ENCODE results near the gene UTF1. TPM values are rescaled to one million over a fixed set of nuclear protein-coding genes. Genes with fewer than 3 reads are reported as not detected.

The UTF1 gene
- polyA plus RNA-seq (2013): 0.25 and 0.31 TPM in 2 replicates

GRCh38 chr10:133230044-133230361, at the start of gene UTF1:
TSS of gene UTF1 (plus strand) at chr10:133230217. CDS start at chr10:133230289, 72 bp downstream.
- H2AFZ ChIP-seq (ENCODE audit: insufficient read depth, low read length, poor library complexity): no peak within 1 kb of the TSS
- no peak within 1 kb of the TSS for H4K8ac ChIP-seq (ENCODE audit: low read depth, low read length)
- H3K9ac ChIP-seq (ENCODE audit: low read length): no peak within 1 kb of the TSS
- no peak within 1 kb of the TSS for H3K4ac ChIP-seq (ENCODE audit: low read depth, low read length)
- H3K27ac ChIP-seq (ENCODE audit: low read depth, low read length): no peak within 1 kb of the TSS
- H3K79me1 ChIP-seq (ENCODE audit: low read length): peaks cover 2% of the 10 kb centered on the region
- H2AK5ac ChIP-seq (ENCODE audit: low read length): no peak within 1 kb of the TSS
- H3K4me3 ChIP-seq (ENCODE audit: low read depth, low read length): no peak within 1 kb of the TSS
- H4K12ac ChIP-seq (ENCODE audit: low read depth, low read length): no peak within 1 kb of the TSS
- H3K27me3 ChIP-seq (ENCODE audit: insufficient read depth, low read length): peaks cover 53% of the 10 kb centered on the region
- H4K91ac ChIP-seq (ENCODE audit: low read depth, low read length): no peak within 1 kb of the TSS
- peak within 1 kb of the TSS; percentile 42 for H3K4me2 ChIP-seq (ENCODE audit: low read length)
- no peak for DNase-seq
- no peak within 1 kb of the TSS for H2BK5ac ChIP-seq (ENCODE audit: low read depth, low read length, poor library complexity)
- H3K14ac ChIP-seq (ENCODE audit: low read length): no peak within 1 kb of the TSS
- H3K23ac ChIP-seq (ENCODE audit: low read length): no peak within 1 kb of the TSS
- H3K36me3 ChIP-seq (ENCODE audit: control insufficient read depth in 1 of 2, insufficient read depth in 2 of 2, low read length in 2 of 2): no peaks in the 10 kb centered on the region
- no CpG with 5 or more reads among the region's 49 CpGs for WGBS (ENCODE audit: extremely low coverage, insufficient coverage, insufficient read length)
- H3K9me3 ChIP-seq (ENCODE audit: insufficient read depth, low read depth, low read length): peaks cover 6% of the 10 kb centered on the region
- no peak within 1 kb of the TSS for H2BK12ac ChIP-seq (ENCODE audit: low read length)
- H3K4me1 ChIP-seq (ENCODE audit: control insufficient read depth in 1 of 2, insufficient read depth in 2 of 2, low read length in 2 of 2): peaks cover 0 to 4% of the 10 kb centered on the region in 2 experiments
- no peak within 1 kb of the TSS for H3K18ac ChIP-seq (ENCODE audit: low read length)
- no peaks in the 10 kb centered on the region for H3K79me2 ChIP-seq (ENCODE audit: control insufficient read depth, insufficient read depth, low read length, poor library complexity)
- no peak within 1 kb of the TSS for H2BK120ac ChIP-seq (ENCODE audit: insufficient read depth, low read length, poor library complexity)

- no peak overlapping the region for H3K14ac ChIP-seq (ENCODE audit: low read length)
- no peak overlapping the region for H3K23ac ChIP-seq (ENCODE audit: low read length)
- H4K12ac ChIP-seq (ENCODE audit: low read depth, low read length): no peak overlapping the region
- no peak overlapping the region for H2AK5ac ChIP-seq (ENCODE audit: low read length)
- no peak overlapping the region for H2BK12ac ChIP-seq (ENCODE audit: low read length)
- no peak overlapping the region for H3K4me3 ChIP-seq (ENCODE audit: low read depth, low read length)
- H3K4me1 ChIP-seq (ENCODE audit: control insufficient read depth in 1 of 2, insufficient read depth in 2 of 2, low read length in 2 of 2): no peaks in the 10 kb centered on the region
- no peak overlapping the region for H2AFZ ChIP-seq (ENCODE audit: insufficient read depth, low read length, poor library complexity)
- H3K79me1 ChIP-seq (ENCODE audit: low read length): no peaks in the 10 kb centered on the region
- no peak overlapping the region for H2BK5ac ChIP-seq (ENCODE audit: low read depth, low read length, poor library complexity)
- no peak for DNase-seq
- no peak overlapping the region for H3K4ac ChIP-seq (ENCODE audit: low read depth, low read length)
- no CpG with 5 or more reads among the region's 23 CpGs for WGBS (ENCODE audit: extremely low coverage, insufficient coverage, insufficient read length)
- H3K79me2 ChIP-seq (ENCODE audit: control insufficient read depth, insufficient read depth, low read length, poor library complexity): no peaks in the 10 kb centered on the region
- no peak overlapping the region for H3K4me2 ChIP-seq (ENCODE audit: low read length)
- H3K9ac ChIP-seq (ENCODE audit: low read length): no peak overlapping the region
- peaks cover 0 to 2% of the 10 kb centered on the region in 2 experiments for H3K36me3 ChIP-seq (ENCODE audit: control insufficient read depth in 1 of 2, insufficient read depth in 2 of 2, low read length in 2 of 2)
- no peak overlapping the region for H4K8ac ChIP-seq (ENCODE audit: low read depth, low read length)
- H3K27ac ChIP-seq (ENCODE audit: low read depth, low read length): no peak overlapping the region
- no peak overlapping the region for H4K91ac ChIP-seq (ENCODE audit: low read depth, low read length)
- no peak overlapping the region for H2BK120ac ChIP-seq (ENCODE audit: insufficient read depth, low read length, poor library complexity)
- peaks cover 24% of the 10 kb centered on the region for H3K9me3 ChIP-seq (ENCODE audit: insufficient read depth, low read depth, low read length)
- no peak overlapping the region for H3K18ac ChIP-seq (ENCODE audit: low read length)
- H3K27me3 ChIP-seq (ENCODE audit: insufficient read depth, low read length): no peaks in the 10 kb centered on the region
These were observed 48.9 kb upstream of the UTF1 start for GRCh38 chr10:133180965-133181639.

- Histone ChIP-seq H3K23ac (ENCODE audit: low read length) (no peak overlapping the region), H3K9me3 (ENCODE audit: insufficient read depth, low read depth, low read length) (peaks cover 19% of the 10 kb centered on the region), H3K18ac (ENCODE audit: low read length) (no peak overlapping the region), H4K91ac (ENCODE audit: low read depth, low read length) (no peak overlapping the region), H3K4ac (ENCODE audit: low read depth, low read length) (no peak overlapping the region), H2BK12ac (ENCODE audit: low read length) (no peak overlapping the region), H4K8ac (ENCODE audit: low read depth, low read length) (no peak overlapping the region), H2BK120ac (ENCODE audit: insufficient read depth, low read length, poor library complexity) (no peak overlapping the region), H2BK5ac (ENCODE audit: low read depth, low read length, poor library complexity) (no peak overlapping the region), H3K27ac (ENCODE audit: low read depth, low read length) (no peak overlapping the region), H3K36me3 (ENCODE audit: control insufficient read depth in 1 of 2, insufficient read depth in 2 of 2, low read length in 2 of 2) (peaks cover 0 to 2% of the 10 kb centered on the region in 2 experiments), H3K79me2 (ENCODE audit: control insufficient read depth, insufficient read depth, low read length, poor library complexity) (no peaks in the 10 kb centered on the region), H3K14ac (ENCODE audit: low read length) (no peak overlapping the region), H3K4me2 (ENCODE audit: low read length) (no peak overlapping the region), H3K9ac (ENCODE audit: low read length) (no peak overlapping the region), H3K79me1 (ENCODE audit: low read length) (no peaks in the 10 kb centered on the region), H3K4me3 (ENCODE audit: low read depth, low read length) (no peak overlapping the region), H3K4me1 (ENCODE audit: control insufficient read depth in 1 of 2, insufficient read depth in 2 of 2, low read length in 2 of 2) (no peaks in the 10 kb centered on the region), H3K27me3 (ENCODE audit: insufficient read depth, low read length) (no peaks in the 10 kb centered on the region), H2AFZ (ENCODE audit: insufficient read depth, low read length, poor library complexity) (no peak overlapping the region), H4K12ac (ENCODE audit: low read depth, low read length) (no peak overlapping the region), H2AK5ac (ENCODE audit: low read length) (no peak overlapping the region)
- no peak for DNase-seq
- no CpG with 5 or more reads among the region's 14 CpGs for WGBS (ENCODE audit: extremely low coverage, insufficient coverage, insufficient read length)
These were observed 47.8 kb upstream of the UTF1 start for GRCh38 chr10:133182190-133182589.

GRCh38 chr10:133182791-133183645, 47.0 kb upstream of the UTF1 start:
- Histone ChIP-seq H3K14ac (ENCODE audit: low read length) (no peak overlapping the region), H3K4ac (ENCODE audit: low read depth, low read length) (no peak overlapping the region), H4K12ac (ENCODE audit: low read depth, low read length) (no peak overlapping the region), H3K4me2 (ENCODE audit: low read length) (no peak overlapping the region), H2BK120ac (ENCODE audit: insufficient read depth, low read length, poor library complexity) (no peak overlapping the region), H4K91ac (ENCODE audit: low read depth, low read length) (no peak overlapping the region), H3K23ac (ENCODE audit: low read length) (no peak overlapping the region), H3K4me3 (ENCODE audit: low read depth, low read length) (peak overlapping the region; percentile 10), H2BK5ac (ENCODE audit: low read depth, low read length, poor library complexity) (no peak overlapping the region), H4K8ac (ENCODE audit: low read depth, low read length) (no peak overlapping the region), H3K79me2 (ENCODE audit: control insufficient read depth, insufficient read depth, low read length, poor library complexity) (no peaks in the 10 kb centered on the region), H2AK5ac (ENCODE audit: low read length) (no peak overlapping the region), H3K9me3 (ENCODE audit: insufficient read depth, low read depth, low read length) (peaks cover 11% of the 10 kb centered on the region), H2BK12ac (ENCODE audit: low read length) (no peak overlapping the region), H3K27ac (ENCODE audit: low read depth, low read length) (no peak overlapping the region), H3K9ac (ENCODE audit: low read length) (no peak overlapping the region), H3K18ac (ENCODE audit: low read length) (no peak overlapping the region), H3K79me1 (ENCODE audit: low read length) (no peaks in the 10 kb centered on the region), H2AFZ (ENCODE audit: insufficient read depth, low read length, poor library complexity) (no peak overlapping the region), H3K36me3 (ENCODE audit: control insufficient read depth in 1 of 2, insufficient read depth in 2 of 2, low read length in 2 of 2) (peaks cover 0 to 2% of the 10 kb centered on the region in 2 experiments), H3K4me1 (ENCODE audit: control insufficient read depth in 1 of 2, insufficient read depth in 2 of 2, low read length in 2 of 2) (no peaks in the 10 kb centered on the region), H3K27me3 (ENCODE audit: insufficient read depth, low read length) (no peaks in the 10 kb centered on the region)
- no peak for DNase-seq
- WGBS (ENCODE audit: extremely low coverage, insufficient coverage, insufficient read length): no CpG with 5 or more reads among the region's 66 CpGs
